GM21786 (cell line): ENCODE data around the gene RBP5.

Source experiments
- ATAC-seq: cut with Tn5 transposase; IDR thresholded peaks from one replicate; pipeline ENCODE4 v1.9.1; 2021; ENCODE audit not compliant: unreplicated experiment

Gene RBP5

DNA sequence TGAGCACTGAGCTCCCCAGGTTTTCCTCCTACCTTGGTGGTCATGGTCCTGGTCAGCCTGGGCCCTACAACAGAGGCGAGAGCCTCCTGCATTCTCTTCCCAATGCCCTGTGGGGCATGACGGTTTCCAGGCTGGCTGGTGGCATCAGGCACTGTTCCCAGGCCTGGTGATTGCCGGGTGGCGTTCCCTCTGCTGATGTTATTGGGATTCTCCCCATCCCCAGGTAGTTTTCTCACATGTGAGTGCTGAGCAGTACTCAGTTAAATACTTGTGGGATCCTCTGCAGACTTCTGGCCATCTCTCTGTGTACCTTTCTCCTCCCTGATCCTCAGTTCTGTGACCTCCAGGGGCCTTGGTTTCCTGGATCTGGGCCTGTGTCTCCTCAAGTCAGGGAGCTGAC is 52.2 kb downstream of the RBP5 start:
- no peak for ATAC-seq

- no peak for ATAC-seq
Measured at GRCh38 chr12:7075939-7076338, 52.8 kb downstream of the RBP5 start.

GRCh38 chr12:7075518-7075917 is 53.2 kb downstream of the RBP5 start:
- ATAC-seq, result no peak

DNA sequence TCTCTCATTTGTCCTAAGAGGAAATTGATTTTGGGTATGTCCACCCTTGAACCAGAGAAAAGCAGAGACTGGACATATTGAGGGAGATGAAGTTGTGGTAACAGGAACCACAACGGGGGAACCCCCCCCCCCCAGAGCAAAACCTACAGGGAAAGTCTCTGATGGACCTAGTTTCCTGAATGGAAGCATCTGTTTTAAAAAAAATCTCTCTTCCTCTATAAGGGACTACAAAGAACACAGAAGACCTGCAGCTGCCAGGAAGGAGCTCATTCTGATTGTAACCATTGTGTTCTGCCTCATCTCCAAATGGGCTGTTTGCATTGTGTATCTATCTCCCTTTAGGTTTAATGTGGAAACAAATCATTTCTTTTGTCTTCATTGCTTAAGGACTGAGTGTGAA is 54.7 kb downstream of the RBP5 start:
- no peak for ATAC-seq
